Measurements from ENCODE around the gene RAB4B. TPM values are rescaled to one million over a fixed set of nuclear protein-coding genes. Genes with fewer than 3 reads are reported as not detected.

RAB4B gene
- total and polyA plus RNA-seq, 2 donors (not counting 1 experiment from before 2014, with no cell fraction given), result 10.6 to 12.8 TPM

GRCh38 chr19:40741527-40742390 is 36.3 kb upstream of the RAB4B start:
- Histone ChIP-seq H3K4me3 (replicated peaks in 1 of 4; ENCODE audit: control extremely low read depth in 1 of 4, insufficient read depth in 1 of 4, low read depth in 3 of 4, low read length in 4 of 4) (no peak overlapping the region), H3K9me3 (ENCODE audit: control insufficient read depth, insufficient read depth, low read depth, low read length) (no peaks in the 10 kb centered on the region), H3K27me3 (ENCODE audit: control insufficient read depth, insufficient read depth, low read length) (no peaks in the 10 kb centered on the region), H3K4me1 (ENCODE audit: control insufficient read depth, extremely low read depth, insufficient read depth, low read length) (no peaks in the 10 kb centered on the region), H3K4me2 (ENCODE audit: extremely low read depth, insufficient read depth, low read length) (no peak overlapping the region), H3K36me3 (ENCODE audit: control insufficient read depth, insufficient read depth, low read length) (peaks cover 13% of the 10 kb centered on the region), H3K79me2 (ENCODE audit: control insufficient read depth, insufficient read depth, low read length) (no peaks in the 10 kb centered on the region), H3K27ac (ENCODE audit: insufficient read depth, low read length) (no peak overlapping the region), H2AFZ (ENCODE audit: low read length) (no peak overlapping the region), H4K20me1 (ENCODE audit: control insufficient read depth, extremely low read depth, insufficient read depth, low read length) (no peaks in the 10 kb centered on the region), H3K9ac (ENCODE audit: insufficient read depth, low read length) (no peak overlapping the region)
- no peak for DNase-seq (ENCODE audit: low read depth in 2 of 2)
- TF ChIP-seq CTCF (conservative IDR thresholded peaks at IDR 0.05 in 1 of 2, IDR thresholded peaks at IDR 0.05 in 1 of 2; ENCODE audit: low read depth in 1 of 2, low read length in 2 of 2) (no peak), EZH2 (IDR thresholded peaks at IDR 0.05; ENCODE audit: low read length, missing control alignments) (no peak)

- Histone ChIP-seq H3K4me1 (ENCODE audit: control insufficient read depth, extremely low read depth, insufficient read depth, low read length) (no peaks in the 10 kb centered on the region), H3K79me2 (ENCODE audit: control insufficient read depth, insufficient read depth, low read length) (no peaks in the 10 kb centered on the region), H3K9ac (ENCODE audit: insufficient read depth, low read length) (no peak overlapping the region), H3K4me2 (ENCODE audit: extremely low read depth, insufficient read depth, low read length) (no peak overlapping the region), H4K20me1 (ENCODE audit: control insufficient read depth, extremely low read depth, insufficient read depth, low read length) (no peaks in the 10 kb centered on the region), H3K4me3 (replicated peaks in 1 of 4; ENCODE audit: control extremely low read depth in 1 of 4, insufficient read depth in 1 of 4, low read depth in 3 of 4, low read length in 4 of 4) (no peak overlapping the region), H3K27ac (ENCODE audit: insufficient read depth, low read length) (no peak overlapping the region), H3K9me3 (ENCODE audit: control insufficient read depth, insufficient read depth, low read depth, low read length) (no peaks in the 10 kb centered on the region), H3K36me3 (ENCODE audit: control insufficient read depth, insufficient read depth, low read length) (peaks cover 10% of the 10 kb centered on the region), H3K27me3 (ENCODE audit: control insufficient read depth, insufficient read depth, low read length) (no peaks in the 10 kb centered on the region), H2AFZ (ENCODE audit: low read length) (no peak overlapping the region)
- TF ChIP-seq CTCF (conservative IDR thresholded peaks at IDR 0.05 in 1 of 2, IDR thresholded peaks at IDR 0.05 in 1 of 2; ENCODE audit: low read depth in 1 of 2, low read length in 2 of 2) (no peak), EZH2 (IDR thresholded peaks at IDR 0.05; ENCODE audit: low read length, missing control alignments) (no peak)
- no peak for DNase-seq (ENCODE audit: low read depth in 2 of 2)
Observed at GRCh38 chr19:40742477-40742876, 35.6 kb upstream of the RAB4B start.

- no peak overlapping the region for H3K9ac ChIP-seq (ENCODE audit: insufficient read depth, low read length)
- no peaks in the 10 kb centered on the region for H3K79me2 ChIP-seq (ENCODE audit: control insufficient read depth, insufficient read depth, low read length)
- no peak for DNase-seq (ENCODE audit: low read depth in 2 of 2)
- no peak overlapping the region for H2AFZ ChIP-seq (ENCODE audit: low read length)
- TF ChIP-seq EZH2 (IDR thresholded peaks at IDR 0.05; ENCODE audit: low read length, missing control alignments) (no peak), CTCF (conservative IDR thresholded peaks at IDR 0.05 in 1 of 2, IDR thresholded peaks at IDR 0.05 in 1 of 2; ENCODE audit: low read depth in 1 of 2, low read length in 2 of 2) (no peak)
- H4K20me1 ChIP-seq (ENCODE audit: control insufficient read depth, extremely low read depth, insufficient read depth, low read length), result no peaks in the 10 kb centered on the region
- no peaks in the 10 kb centered on the region for H3K4me1 ChIP-seq (ENCODE audit: control insufficient read depth, extremely low read depth, insufficient read depth, low read length)
- H3K9me3 ChIP-seq (ENCODE audit: control insufficient read depth, insufficient read depth, low read depth, low read length), result no peaks in the 10 kb centered on the region
- H3K36me3 ChIP-seq (ENCODE audit: control insufficient read depth, insufficient read depth, low read length), result peaks cover 10% of the 10 kb centered on the region
- H3K4me2 ChIP-seq (ENCODE audit: extremely low read depth, insufficient read depth, low read length), result no peak overlapping the region
- H3K27me3 ChIP-seq (ENCODE audit: control insufficient read depth, insufficient read depth, low read length), result no peaks in the 10 kb centered on the region
- H3K27ac ChIP-seq (ENCODE audit: insufficient read depth, low read length), result no peak overlapping the region
- H3K4me3 ChIP-seq (replicated peaks in 1 of 4; ENCODE audit: control extremely low read depth in 1 of 4, insufficient read depth in 1 of 4, low read depth in 3 of 4, low read length in 4 of 4), result no peak overlapping the region
Observed at GRCh38 chr19:40742886-40743285, 35.2 kb upstream of the RAB4B start.
